ENCODE results near the gene CCDC83. TPM values are rescaled to one million over a fixed set of nuclear protein-coding genes. Genes with fewer than 3 reads are reported as not detected.

CCDC83 gene
- total RNA-seq, 1 experiment from 2014 or later = not detected

- no peak overlapping the region for H3K14ac ChIP-seq (ENCODE audit: insufficient read depth, low read length)
- no peaks in the 10 kb centered on the region for H3K23me2 ChIP-seq (ENCODE audit: insufficient read length, low read depth, low read length, poor library complexity, severe bottlenecking)
- no peak overlapping the region for H2BK20ac ChIP-seq (ENCODE audit: low read depth, low read length, poor library complexity, severe bottlenecking)
- WGBS (ENCODE audit: extremely low coverage, insufficient read length, low lambda C conversion rate) = no CpG with 5 or more reads among the region's 5 CpGs
- H2BK120ac ChIP-seq (ENCODE audit: low read depth, low read length, poor library complexity, severe bottlenecking) = no peak overlapping the region
- H3K79me1 ChIP-seq (ENCODE audit: insufficient read depth, low read depth, low read length, poor library complexity, severe bottlenecking) = no peaks in the 10 kb centered on the region
- no peak overlapping the region for H2AFZ ChIP-seq (ENCODE audit: low read length)
- no peak overlapping the region for H3K4me2 ChIP-seq (ENCODE audit: insufficient read depth, insufficient read length, low read length)
- H3K4me1 ChIP-seq (ENCODE audit: insufficient read depth, low read length) = peaks cover 6% of the 10 kb centered on the region; the same call in 1 of the 2 replicates
- H3K9me3 Mint-ChIP-seq = no peaks in the 10 kb centered on the region
- no peak overlapping the region for H3K56ac ChIP-seq (ENCODE audit: insufficient read length, low read depth, low read length)
- no peak for DNase-seq
- H3K9me3 ChIP-seq (ENCODE audit: control insufficient read depth, low read depth, low read length) = no peaks in the 10 kb centered on the region
- H3K27ac Mint-ChIP-seq = no peak overlapping the region
- no peak overlapping the region for H3K9ac ChIP-seq (ENCODE audit: extremely low read depth, insufficient read length, low read length)
- peaks cover 18 to 21% of the 10 kb centered on the region in 2 experiments for H3K4me1 Mint-ChIP-seq
- no peaks in the 10 kb centered on the region for H3K36me3 Mint-ChIP-seq (ENCODE audit: insufficient read depth in 1 of 3, low read depth in 3 of 3)
- no peak overlapping the region for H3K23ac ChIP-seq (ENCODE audit: insufficient read length, low read depth, low read length)
- H3T11ph ChIP-seq (ENCODE audit: low read length) = no peak overlapping the region
- no peak overlapping the region for H3K27ac ChIP-seq (ENCODE audit: insufficient read length, low read depth, low read length)
- H3K4me3 Mint-ChIP-seq = no peak overlapping the region
- no peak overlapping the region for H3K18ac ChIP-seq (ENCODE audit: insufficient read length, low read depth, low read length)
- H4K8ac ChIP-seq (replicated peaks; ENCODE audit: insufficient read length, low read depth, low read length) = no peak overlapping the region
- no peak overlapping the region for H3K4ac ChIP-seq (ENCODE audit: low read depth, low read length)
- H2BK12ac ChIP-seq (ENCODE audit: insufficient read length, low read depth, low read length) = no peak overlapping the region
- H4K5ac ChIP-seq (ENCODE audit: insufficient read length, low read depth, low read length) = no peak overlapping the region
- no peaks in the 10 kb centered on the region for H4K20me1 ChIP-seq (ENCODE audit: control insufficient read depth, insufficient read depth, insufficient read length)
- H3K27me3 Mint-ChIP-seq (ENCODE audit: low read depth) = no peaks in the 10 kb centered on the region
- no peak overlapping the region for H2AK5ac ChIP-seq (ENCODE audit: insufficient read length, low read length)
- H2BK15ac ChIP-seq (ENCODE audit: low read depth, low read length) = no peak overlapping the region
- no peak overlapping the region for H4K91ac ChIP-seq (ENCODE audit: insufficient read length, low read depth, low read length)
- no peaks in the 10 kb centered on the region for H3K27me3 ChIP-seq (ENCODE audit: insufficient read depth, low read length)
- no peaks in the 10 kb centered on the region for H3K79me2 ChIP-seq (ENCODE audit: insufficient read depth, low read length)
- no peak for TF ChIP-seq CTCF (conservative IDR thresholded peaks at IDR 0.05)
- no peak overlapping the region for H2BK5ac ChIP-seq (ENCODE audit: insufficient read length, low read length)
Observed at GRCh38 chr11:85889108-85889507, 33.9 kb downstream of the CCDC83 start.

Measured in H9 (cell line).